ENCODE results near the gene LRRC52. TPM values are rescaled to one million over a fixed set of nuclear protein-coding genes. Genes with fewer than 3 reads are reported as not detected.

Gene LRRC52
- total RNA-seq, 1 donor from 2014 or later, result not detected

GRCh38 chr1:165537356-165538109, 6.3 kb upstream of the LRRC52 start:
- TF ChIP-seq, protein P1, sequence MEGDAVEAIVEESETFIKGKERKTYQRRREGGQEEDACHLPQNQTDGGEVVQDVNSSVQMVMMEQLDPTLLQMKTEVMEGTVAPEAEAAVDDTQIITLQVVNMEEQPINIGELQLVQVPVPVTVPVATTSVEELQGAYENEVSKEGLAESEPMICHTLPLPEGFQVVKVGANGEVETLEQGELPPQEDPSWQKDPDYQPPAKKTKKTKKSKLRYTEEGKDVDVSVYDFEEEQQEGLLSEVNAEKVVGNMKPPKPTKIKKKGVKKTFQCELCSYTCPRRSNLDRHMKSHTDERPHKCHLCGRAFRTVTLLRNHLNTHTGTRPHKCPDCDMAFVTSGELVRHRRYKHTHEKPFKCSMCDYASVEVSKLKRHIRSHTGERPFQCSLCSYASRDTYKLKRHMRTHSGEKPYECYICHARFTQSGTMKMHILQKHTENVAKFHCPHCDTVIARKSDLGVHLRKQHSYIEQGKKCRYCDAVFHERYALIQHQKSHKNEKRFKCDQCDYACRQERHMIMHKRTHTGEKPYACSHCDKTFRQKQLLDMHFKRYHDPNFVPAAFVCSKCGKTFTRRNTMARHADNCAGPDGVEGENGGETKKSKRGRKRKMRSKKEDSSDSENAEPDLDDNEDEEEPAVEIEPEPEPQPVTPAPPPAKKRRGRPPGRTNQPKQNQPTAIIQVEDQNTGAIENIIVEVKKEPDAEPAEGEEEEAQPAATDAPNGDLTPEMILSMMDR (conservative IDR thresholded peaks at IDR 0.05), result no peak
- Mint-ChIP-seq H3K9me3 (no peaks in the 10 kb centered on the region), H3K4me3 (no peak overlapping the region), H3K36me3 (no peaks in the 10 kb centered on the region), H3K4me1 (ENCODE audit: unreplicated experiment) (peaks cover 19% of the 10 kb centered on the region), H3K27me3 (peaks cover 24% of the 10 kb centered on the region), H3K27ac (no peak overlapping the region)
- no peak for DNase-seq (ENCODE audit: extremely low spot score, unreplicated experiment)

DNA sequence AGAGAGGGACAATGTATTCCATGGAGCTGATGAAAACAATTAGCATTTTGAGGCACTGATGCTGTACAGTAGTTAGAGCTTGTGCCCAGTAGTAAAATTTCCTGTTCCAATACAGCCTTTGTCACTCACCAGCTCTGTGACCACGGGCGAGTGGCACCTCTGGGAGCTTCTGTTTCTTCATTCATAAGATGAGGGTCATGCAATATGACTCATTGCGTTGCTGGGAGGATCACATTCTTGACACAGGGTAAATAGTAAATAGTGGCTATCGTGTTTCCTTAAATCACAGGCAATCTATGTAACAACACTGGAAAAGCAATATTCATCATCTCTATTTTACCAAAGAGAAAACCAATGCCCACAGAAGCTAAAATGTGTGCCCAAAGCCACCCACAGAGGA, 4.5 kb upstream of the LRRC52 start:
- no peaks in the 10 kb centered on the region for H3K9me3 Mint-ChIP-seq
- no peak for DNase-seq (ENCODE audit: extremely low spot score, unreplicated experiment)
- peaks cover 28% of the 10 kb centered on the region for H3K4me1 Mint-ChIP-seq (ENCODE audit: unreplicated experiment)
- H3K27ac Mint-ChIP-seq, result no peak overlapping the region
- TF ChIP-seq, protein P1 (conservative IDR thresholded peaks at IDR 0.05), result no peak
- peaks cover 21% of the 10 kb centered on the region for H3K27me3 Mint-ChIP-seq
- no peaks in the 10 kb centered on the region for H3K36me3 Mint-ChIP-seq
- no peak overlapping the region for H3K4me3 Mint-ChIP-seq

DNA sequence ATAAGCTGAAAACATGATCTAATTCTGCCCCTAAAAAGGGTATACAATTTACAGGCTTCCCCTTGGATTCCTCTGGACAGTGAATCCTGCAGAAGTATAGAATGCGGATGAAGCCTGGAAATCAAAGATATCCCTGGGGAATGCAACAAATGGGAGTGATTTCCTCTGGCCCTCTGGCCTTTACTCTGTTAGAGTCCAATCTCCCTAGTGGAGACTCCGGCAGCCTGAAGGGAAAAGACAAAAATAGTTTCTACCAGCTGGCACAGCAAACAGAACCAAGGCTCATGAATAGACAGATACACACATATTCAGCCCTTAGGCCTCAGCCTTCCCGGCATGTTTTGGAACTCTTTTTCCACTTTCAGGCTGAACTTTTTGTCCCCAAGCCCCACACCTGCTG, 3.9 kb upstream of the LRRC52 start:
- no peak for DNase-seq (ENCODE audit: extremely low spot score, unreplicated experiment)
- Mint-ChIP-seq H3K9me3 (no peaks in the 10 kb centered on the region), H3K27me3 (peaks cover 24% of the 10 kb centered on the region), H3K4me3 (no peak overlapping the region), H3K4me1 (ENCODE audit: unreplicated experiment) (peaks cover 28% of the 10 kb centered on the region), H3K27ac (no peak overlapping the region), H3K36me3 (no peaks in the 10 kb centered on the region)
- TF ChIP-seq, protein P1 (conservative IDR thresholded peaks at IDR 0.05), result no peak

DNA sequence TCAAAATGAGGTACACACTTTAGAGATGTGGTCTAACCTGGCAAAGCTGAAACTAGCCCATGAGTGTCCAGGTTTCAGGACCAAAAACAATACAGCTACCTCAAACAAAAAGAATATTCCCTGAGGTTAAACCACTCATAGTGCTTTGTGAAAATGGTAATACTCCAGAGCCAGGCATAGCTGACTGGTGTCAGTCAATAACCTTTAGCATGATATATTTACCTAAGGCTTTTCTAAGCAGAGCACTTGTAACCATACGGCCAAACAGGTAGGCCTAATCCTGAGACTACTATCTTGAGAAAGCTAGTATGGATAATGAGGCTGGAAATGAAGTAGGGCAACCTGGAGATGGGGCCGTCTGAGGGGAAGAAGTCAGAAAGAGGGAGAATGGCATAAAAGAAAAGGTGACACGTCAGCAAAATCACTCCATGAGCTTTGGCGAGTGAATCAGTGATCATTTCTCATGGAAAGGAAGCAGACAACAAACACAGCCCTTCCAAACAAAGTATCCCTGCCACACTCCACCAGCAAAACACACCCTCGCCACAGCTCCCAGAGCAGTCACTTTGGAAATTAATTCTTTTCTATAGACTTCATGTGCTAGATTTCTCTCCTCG, 1.7 kb upstream of the LRRC52 start:
- TF ChIP-seq, protein P1 (conservative IDR thresholded peaks at IDR 0.05), result no peak
- peaks cover 29% of the 10 kb centered on the region for H3K27me3 Mint-ChIP-seq
- no peak for DNase-seq (ENCODE audit: extremely low spot score, unreplicated experiment)
- H3K36me3 Mint-ChIP-seq, result no peaks in the 10 kb centered on the region
- H3K4me3 Mint-ChIP-seq, result no peak overlapping the region
- no peak overlapping the region for H3K27ac Mint-ChIP-seq
- H3K4me1 Mint-ChIP-seq (ENCODE audit: unreplicated experiment), result peaks cover 28% of the 10 kb centered on the region
- H3K9me3 Mint-ChIP-seq, result no peaks in the 10 kb centered on the region

GRCh38 chr1:165542647-165543046, 1.2 kb upstream of the LRRC52 start:
- Mint-ChIP-seq H3K27ac (no peak overlapping the region), H3K36me3 (no peaks in the 10 kb centered on the region), H3K27me3 (peaks cover 30% of the 10 kb centered on the region), H3K4me1 (ENCODE audit: unreplicated experiment) (peaks cover 28% of the 10 kb centered on the region), H3K9me3 (no peaks in the 10 kb centered on the region), H3K4me3 (no peak overlapping the region)
- DNase-seq (ENCODE audit: extremely low spot score, unreplicated experiment), result no peak
- TF ChIP-seq, protein P1 (conservative IDR thresholded peaks at IDR 0.05), result no peak
